PC-3 (cell line): ENCODE data around the gene FRMPD4. TPM values are rescaled to one million over a fixed set of nuclear protein-coding genes. Genes with fewer than 3 reads are reported as not detected.

Experiments used
- ATAC-seq: fragments of 200-7000 bp; cut with Tn5 transposase; 2 replicates; pipeline ENCODE4 v1.9.1; 2020; ENCODE audit warnings: mild to moderate bottlenecking, moderate library complexity
- BruUV-seq: library from RNA; stranded (reverse); fragments of 400-500 nt; replicated peaks from 2 replicates; lab custom pipeline; 2021; lab: Mats Ljungman, UMichigan
- CTCF ChIA-PET: fragments of 300-600 bp; sonication (Branson Sonifier 250); formaldehyde crosslinking; loops from one replicate; lab custom pipeline; 2022; ENCODE audit warnings: antibody characterized with exemption; lab: Charles Lee
- POLR2A ChIA-PET: fragments of 300-600 bp; sonication (Branson Sonifier 250); formaldehyde crosslinking; loops from one replicate; lab custom pipeline; 2022; ENCODE audit warnings: antibody characterized with exemption; ENCODE audit not compliant: unreplicated experiment; lab: Charles Lee
- DNase-seq: peaks from one replicate; pipeline ENCODE4 v3.0.0-alpha.2; 2015
- H2AFZ ChIP-seq: fragments of 300-600 bp; sonication (generic); 2 replicates; pipeline ENCODE4 v1.6.0; 2016; ENCODE audit warnings: antibody characterized with exemption, low read length
- H3F3A ChIP-seq: fragments of 300-600 bp; sonication (generic); one replicate; pipeline ENCODE4 v1.6.0; 2017; ENCODE audit warnings: antibody characterized with exemption, low read length, control low read depth, mild to moderate bottlenecking; ENCODE audit not compliant: unreplicated experiment
- H3K27ac ChIP-seq: fragments of 300-600 bp; sonication (generic); 2 replicates; pipeline ENCODE4 v1.5.1; 2016; ENCODE audit warnings: mild to moderate bottlenecking, low read length
- H3K27me3 ChIP-seq: fragments of 300-600 bp; sonication (generic); 2 replicates; pipeline ENCODE4 v1.6.1; 2016; ENCODE audit warnings: low read length, mixed read lengths
- H3K36me3 ChIP-seq: fragments of 300-600 bp; sonication (generic); 2 replicates; pipeline ENCODE4 v1.6.1; 2016; ENCODE audit warnings: low read depth, mixed run types, low read length, mixed read lengths
- H3K4me1 ChIP-seq: fragments of 300-600 bp; sonication (generic); 2 replicates; pipeline ENCODE4 v1.5.1; 2016; ENCODE audit warnings: low read length; ENCODE audit not compliant: insufficient read depth
- H3K4me2 ChIP-seq: fragments of 300-600 bp; sonication (generic); 2 replicates; pipeline ENCODE4 v1.6.0; 2016; ENCODE audit warnings: low read length
- H3K4me3 ChIP-seq: fragments of 300-600 bp; sonication (generic); 2 replicates; pipeline ENCODE4 v1.5.1; 2016; ENCODE audit warnings: mild to moderate bottlenecking, low read length, mixed read lengths
- H3K79me2 ChIP-seq: fragments of 300-600 bp; sonication (generic); 2 replicates; pipeline ENCODE4 v1.6.1; 2017; ENCODE audit warnings: low read length, mixed read lengths
- H3K9ac ChIP-seq: fragments of 300-600 bp; sonication (generic); 2 replicates; pipeline ENCODE4 v1.6.0; 2016; ENCODE audit warnings: mild to moderate bottlenecking, low read length
- H3K9me2 ChIP-seq: fragments of 300-600 bp; sonication (generic); replicated peaks from 2 replicates; pipeline ENCODE4 v1.6.1; 2016; ENCODE audit warnings: mixed run types, low read length, mixed read lengths
- H3K9me3 ChIP-seq: fragments of 300-600 bp; sonication (generic); 2 replicates; pipeline ENCODE4 v1.6.1; 2016; ENCODE audit warnings: low read length, mixed read lengths
- H4K20me1 ChIP-seq: fragments of 300-600 bp; sonication (generic); 2 replicates; pipeline ENCODE4 v1.6.1; 2016; ENCODE audit warnings: low read length, mixed read lengths
- CTCF ChIP-seq: fragments of 300-600 bp; sonication (generic); conservative IDR thresholded peaks from 2 replicates; pipeline ENCODE4 v1.5.1; 2017; ENCODE audit warnings: antibody characterized with exemption, low read depth, mild to moderate bottlenecking, low read length
- EZH2 ChIP-seq: fragments of 300-600 bp; sonication (generic); IDR thresholded peaks from one replicate; pipeline ENCODE4 v1.6.1; 2017; ENCODE audit warnings: antibody characterized with exemption, mild to moderate bottlenecking, low read length; ENCODE audit not compliant: unreplicated experiment
- EZH2phosphoT487 ChIP-seq: fragments of 300-600 bp; sonication (generic); IDR thresholded peaks from 2 replicates; pipeline ENCODE4 v1.6.1; 2018; ENCODE audit warnings: mild to moderate bottlenecking, antibody characterized with exemption, low read length, borderline replicate concordance
- intact Hi-C: fragments of 100-400 bp; cut with micrococcal nuclease; formaldehyde crosslinking; loops from 2 replicates; pipeline ENCODE4 v1.9.0; 2023
- total RNA-seq: library from RNA; depleted of rRNA; stranded (reverse); fragments of >200 nt; gene quantifications from 2 replicates; pipeline ENCODE4 v1.2.3, GENCODE V29; 2014

FRMPD4 gene
- total RNA-seq, 1 experiment from 2014 or later: 0.15 TPM

GRCh38 chrX:12489341-12489740 lies 351.1 kb downstream of the FRMPD4 start:
- no peaks in the 10 kb centered on the region for H3K79me2 ChIP-seq
- H3K36me3 ChIP-seq: no peaks in the 10 kb centered on the region
- DNase-seq (no peak), ATAC-seq (no peak)
- H3K4me2 ChIP-seq: no peak overlapping the region
- BruUV-seq: no TSS peak
- H3K9me2 ChIP-seq: no peaks in the 10 kb centered on the region
- H3K9me3 ChIP-seq: no peaks in the 10 kb centered on the region
- no peaks in the 10 kb centered on the region for H3F3A ChIP-seq
- TF ChIP-seq CTCF (no peak), EZH2 (no peak), EZH2phosphoT487 (no peak)
- POLR2A ChIA-PET: no interaction called here
- no peak overlapping the region for H3K27ac ChIP-seq
- no peak overlapping the region for H3K9ac ChIP-seq
- H3K27me3 ChIP-seq: no peaks in the 10 kb centered on the region
- CTCF ChIA-PET: no interaction called here
- 0 out of 2 replicates have a peak, but pooled peaks cover 4% of the 10 kb centered on the region for H3K4me1 ChIP-seq
- no peaks in the 10 kb centered on the region for H4K20me1 ChIP-seq
- intact Hi-C loops: no loop called here
- H3K4me3 ChIP-seq: no peak overlapping the region
- no peak overlapping the region for H2AFZ ChIP-seq

- CTCF ChIA-PET: no interaction called here
- Histone ChIP-seq H3F3A (no peaks in the 10 kb centered on the region), H3K79me2 (no peaks in the 10 kb centered on the region), H4K20me1 (no peaks in the 10 kb centered on the region), H2AFZ (no peak overlapping the region), H3K9me2 (no peaks in the 10 kb centered on the region), H3K4me1 (no peaks in the 10 kb centered on the region), H3K9me3 (no peaks in the 10 kb centered on the region), H3K4me3 (no peak overlapping the region), H3K9ac (no peak overlapping the region), H3K27me3 (no peaks in the 10 kb centered on the region), H3K27ac (no peak overlapping the region), H3K4me2 (no peak overlapping the region), H3K36me3 (no peaks in the 10 kb centered on the region)
- POLR2A ChIA-PET: no interaction called here
- ATAC-seq: no peak
- TF ChIP-seq EZH2phosphoT487 (no peak), CTCF (no peak), EZH2 (no peak)
- no peak for DNase-seq
- BruUV-seq: no TSS peak
- intact Hi-C loops: no loop called here
These were observed 356.3 kb downstream of the FRMPD4 start for GRCh38 chrX:12494400-12495138.

GRCh38 chrX:12496343-12496742 lies 358.1 kb downstream of the FRMPD4 start:
- POLR2A ChIA-PET: no interaction called here
- CTCF ChIA-PET: no interaction called here
- Histone ChIP-seq H3K27ac (no peak overlapping the region), H3K4me1 (no peaks in the 10 kb centered on the region), H3K4me3 (no peak overlapping the region), H3F3A (no peaks in the 10 kb centered on the region), H2AFZ (no peak overlapping the region), H3K9me2 (no peaks in the 10 kb centered on the region), H3K9me3 (no peaks in the 10 kb centered on the region), H3K36me3 (no peaks in the 10 kb centered on the region), H3K9ac (no peak overlapping the region), H3K27me3 (no peaks in the 10 kb centered on the region), H4K20me1 (no peaks in the 10 kb centered on the region), H3K79me2 (no peaks in the 10 kb centered on the region), H3K4me2 (no peak overlapping the region)
- DNase-seq: no peak
- no TSS peak for BruUV-seq
- TF ChIP-seq CTCF (no peak), EZH2phosphoT487 (no peak), EZH2 (no peak)
- no peak for ATAC-seq
- intact Hi-C loops: no loop called here
